Non-pigmented ciliary epithelial cell (primary cell): ENCODE data around the gene B4GALNT3.
"Not testable (repeated sequence)": the region's sequence is repeated elsewhere in the genome, so short reads cannot be mapped to it uniquely, and the experiment has no call there.

Experiments
- DNase-seq: peaks from one replicate; pipeline ENCODE4 v3.0.0-alpha.2; 2010; ENCODE audit warnings: low read depth

The B4GALNT3 gene

GRCh38 chr12:575948-576614 lies 116.3 kb downstream of the B4GALNT3 start:
- DNase-seq = no peak

- DNase-seq = no peak
Observed at GRCh38 chr12:576615-577110, 116.9 kb downstream of the B4GALNT3 start.

GRCh38 chr12:577994-578747 lies 118.4 kb downstream of the B4GALNT3 start:
- not testable (repeated sequence) for DNase-seq

- DNase-seq = no peak
Observed at GRCh38 chr12:578748-579419, 119.1 kb downstream of the B4GALNT3 start.

GRCh38 chr12:579420-580110 lies 119.8 kb downstream of the B4GALNT3 start:
- no peak for DNase-seq

DNA sequence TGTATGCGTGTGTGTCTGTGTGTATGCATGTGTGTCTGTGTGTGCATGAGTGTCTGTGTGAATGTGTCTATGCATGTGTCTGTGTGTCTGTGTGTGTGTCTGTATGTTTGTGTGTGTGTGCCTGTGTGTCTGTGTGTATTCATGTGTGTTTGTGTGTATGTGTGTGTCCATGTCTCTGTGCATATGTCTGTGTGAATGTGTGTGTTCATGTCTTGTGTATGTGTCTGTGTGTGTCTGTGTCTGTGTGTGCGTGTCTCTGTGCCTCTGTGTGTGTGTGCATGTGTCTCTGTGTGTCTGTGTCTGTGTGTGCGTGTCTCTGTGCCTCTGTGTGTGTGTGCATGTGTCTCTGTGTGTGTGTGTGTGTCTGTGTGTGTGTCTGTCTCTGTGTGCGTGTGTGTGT lies 121.1 kb downstream of the B4GALNT3 start:
- no peak for DNase-seq

DNA sequence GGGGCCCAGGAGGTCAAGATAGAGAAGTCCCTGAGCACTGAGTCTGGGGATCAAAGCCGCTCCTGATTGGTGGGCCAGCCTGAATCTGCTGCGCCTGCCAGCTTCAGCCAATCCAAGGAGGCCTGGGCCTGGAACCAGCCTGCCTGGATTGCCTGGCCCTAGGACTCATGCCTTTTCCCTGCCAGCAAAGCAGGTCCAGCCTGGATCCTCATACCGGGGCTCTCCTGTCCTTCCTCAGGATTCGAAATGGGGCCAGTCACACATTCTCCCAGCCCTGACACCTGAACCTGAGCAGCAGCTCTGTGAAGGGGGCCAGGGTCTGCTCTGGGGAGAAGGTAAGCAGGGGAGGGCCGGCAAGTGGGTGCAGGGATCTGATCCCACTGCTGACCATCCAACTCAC lies 121.6 kb downstream of the B4GALNT3 start:
- no peak for DNase-seq

DNA sequence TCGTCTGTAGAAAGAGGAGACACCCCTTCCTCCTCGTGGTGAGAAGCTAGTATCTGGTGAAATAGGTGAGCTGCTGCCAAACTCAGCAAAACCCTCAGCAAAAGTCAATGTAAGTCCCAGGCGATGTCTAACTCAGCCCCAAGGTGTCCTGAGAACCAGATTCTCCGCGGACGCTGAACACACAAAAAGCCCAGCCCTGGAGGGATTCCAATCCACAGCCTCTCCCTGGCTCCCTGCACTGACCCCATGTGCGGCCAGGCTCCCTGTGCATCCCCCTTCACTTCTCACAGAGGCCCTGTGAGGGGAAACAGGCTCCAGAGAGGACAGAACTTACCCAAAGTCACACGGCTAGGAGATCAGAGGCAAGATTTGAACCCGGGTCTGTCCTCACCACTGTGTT lies 122.0 kb downstream of the B4GALNT3 start:
- no peak for DNase-seq

- no peak for DNase-seq
Observed at GRCh38 chr12:583251-583869, 123.6 kb downstream of the B4GALNT3 start.

DNA sequence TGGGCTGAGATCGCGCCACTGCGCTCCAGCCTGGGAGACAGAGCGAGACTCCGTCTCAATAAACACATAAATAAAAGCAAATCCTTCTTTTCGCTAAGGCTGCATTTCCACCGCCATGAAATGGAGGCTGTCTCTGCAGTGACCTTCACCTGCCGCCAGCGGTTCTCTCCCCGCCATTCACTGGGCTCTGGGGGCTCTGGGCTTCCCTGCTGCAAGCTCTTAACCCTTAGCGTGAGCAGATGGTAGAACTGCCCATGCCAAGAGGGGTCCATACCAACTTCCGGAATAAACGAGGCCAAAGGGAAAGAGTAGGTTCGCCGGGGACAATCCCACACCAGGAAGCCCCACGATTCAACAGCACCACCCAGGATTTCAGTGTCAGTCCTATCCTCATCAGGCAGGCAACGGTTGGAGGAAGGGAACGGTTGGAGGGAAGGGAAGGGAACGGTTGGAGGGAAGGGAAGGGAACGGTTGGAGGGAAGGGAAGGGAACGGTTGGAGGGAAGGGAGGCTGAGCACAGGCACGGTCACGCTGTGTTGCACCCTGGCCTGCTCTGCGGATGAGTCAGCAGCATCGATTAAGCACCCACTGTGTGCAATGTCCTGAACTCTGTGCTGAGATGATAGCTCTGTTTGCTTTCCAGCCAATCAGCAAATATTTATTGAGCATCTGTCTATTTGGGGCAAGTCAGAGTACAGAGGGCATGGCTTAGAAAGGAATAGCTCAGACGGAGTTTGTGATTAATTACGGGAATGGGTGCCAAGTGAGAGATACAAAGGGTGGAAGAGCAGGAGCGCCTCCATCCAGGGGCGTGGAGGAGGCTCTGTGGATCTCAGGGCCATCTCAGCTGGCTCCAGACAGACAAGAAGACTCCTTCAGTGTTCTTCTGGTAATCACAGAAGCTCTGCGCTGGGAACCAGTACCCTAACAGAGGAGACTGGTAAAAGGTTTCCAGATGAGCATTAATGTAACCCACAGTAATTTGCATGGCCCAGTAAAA lies 125.6 kb downstream of the B4GALNT3 start:
- DNase-seq = no peak

DNA sequence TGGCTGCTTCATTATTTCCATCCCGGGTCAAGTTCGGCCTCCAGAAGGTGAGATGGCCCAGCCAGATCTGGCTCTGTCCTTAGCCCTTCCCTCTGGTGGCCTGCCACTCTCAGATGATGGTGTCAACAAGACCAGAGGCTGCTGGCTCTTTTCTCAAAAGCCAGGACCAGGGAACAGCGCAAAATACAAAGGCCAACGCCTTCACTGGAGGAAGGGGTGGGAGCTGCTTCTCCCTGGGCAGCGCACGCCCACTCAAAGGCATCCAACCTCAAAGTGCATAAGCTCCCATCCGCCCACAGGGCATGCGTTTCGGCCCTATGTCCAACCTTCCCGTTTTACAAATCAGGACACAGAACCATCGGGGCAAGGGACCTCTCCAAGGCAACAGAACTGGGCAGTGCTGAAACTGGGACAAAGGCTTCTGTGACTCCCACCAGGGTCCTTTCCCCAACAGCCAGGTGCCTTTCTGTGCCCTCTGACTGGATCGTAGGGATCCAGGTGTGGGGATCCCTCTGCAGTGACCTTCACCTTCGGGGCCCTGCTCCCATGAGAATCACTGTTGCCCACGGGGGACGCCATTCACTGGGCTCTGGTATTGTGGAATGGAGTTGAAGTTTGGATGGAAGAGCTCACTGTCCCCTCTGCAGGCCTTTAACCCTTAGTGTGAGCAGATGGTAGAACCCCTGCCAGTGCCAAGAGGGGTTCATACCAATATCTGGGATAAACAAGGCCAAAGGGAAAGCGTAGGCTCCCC lies 126.8 kb downstream of the B4GALNT3 start:
- no peak for DNase-seq

DNA sequence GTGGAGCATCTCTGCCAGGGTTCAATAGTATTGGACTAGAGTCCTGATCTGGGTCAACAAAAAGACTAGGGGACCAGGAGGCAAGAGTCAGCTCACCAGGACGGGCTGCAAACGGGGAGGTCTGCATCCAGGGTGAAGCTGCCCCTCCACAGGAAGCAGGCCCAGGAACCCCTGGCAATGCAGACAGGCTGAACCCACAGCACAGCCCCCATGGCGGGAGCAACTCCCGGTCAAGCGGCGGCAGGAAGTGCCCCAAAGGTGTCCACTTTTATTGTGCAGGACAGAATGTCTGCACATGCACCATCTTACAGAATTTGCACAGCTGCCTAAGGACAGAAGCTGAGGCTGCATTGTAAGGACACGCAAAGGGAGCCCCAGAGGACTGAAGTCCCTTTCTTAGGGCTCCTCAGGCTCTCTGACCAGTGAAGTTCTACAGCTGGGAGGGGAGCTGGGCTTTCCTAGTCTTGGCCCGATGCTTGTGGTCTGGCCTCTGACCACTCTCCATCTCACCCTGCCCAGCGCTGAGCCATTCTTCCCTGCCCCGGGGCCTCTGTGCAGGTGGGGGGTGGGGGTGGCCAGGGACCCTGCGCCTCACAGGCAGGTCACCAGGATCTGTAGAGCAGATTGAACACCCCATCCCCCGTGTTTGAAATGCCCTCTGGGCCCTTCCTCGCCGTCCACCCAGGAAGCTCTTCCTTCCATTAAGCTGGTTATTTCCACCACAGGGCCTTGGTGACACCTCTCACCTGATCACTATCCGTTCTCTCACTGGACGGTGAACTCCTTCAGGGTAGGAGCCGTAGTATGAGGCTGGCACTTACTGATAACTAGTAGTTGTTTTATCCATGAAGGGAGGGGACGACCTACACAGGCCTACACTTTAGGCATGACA lies 127.6 kb downstream of the B4GALNT3 start:
- DNase-seq = no peak

GRCh38 chr12:588024-588322 lies 128.2 kb downstream of the B4GALNT3 start:
- no peak for DNase-seq

DNA sequence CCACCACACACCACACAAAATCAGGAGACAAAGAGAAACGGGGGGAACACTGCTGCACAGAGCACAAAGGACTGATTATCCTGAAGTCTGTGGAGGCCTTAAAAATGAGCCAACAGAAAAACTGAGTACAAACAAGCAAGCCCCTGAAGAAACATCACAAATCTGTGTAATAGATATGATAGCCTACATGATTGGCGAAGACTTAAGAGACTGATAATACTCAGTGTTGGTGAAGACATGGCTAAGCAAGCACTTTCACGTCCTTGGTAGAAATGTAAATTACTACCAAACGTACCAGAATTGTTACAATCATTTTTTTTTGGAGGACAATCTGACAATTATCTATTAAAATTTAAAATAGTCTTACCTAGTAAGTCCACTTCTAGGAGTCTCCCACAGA lies 128.9 kb downstream of the B4GALNT3 start:
- DNase-seq = no peak

GRCh38 chr12:590206-590750 lies 130.5 kb downstream of the B4GALNT3 start:
- DNase-seq = no peak

DNA sequence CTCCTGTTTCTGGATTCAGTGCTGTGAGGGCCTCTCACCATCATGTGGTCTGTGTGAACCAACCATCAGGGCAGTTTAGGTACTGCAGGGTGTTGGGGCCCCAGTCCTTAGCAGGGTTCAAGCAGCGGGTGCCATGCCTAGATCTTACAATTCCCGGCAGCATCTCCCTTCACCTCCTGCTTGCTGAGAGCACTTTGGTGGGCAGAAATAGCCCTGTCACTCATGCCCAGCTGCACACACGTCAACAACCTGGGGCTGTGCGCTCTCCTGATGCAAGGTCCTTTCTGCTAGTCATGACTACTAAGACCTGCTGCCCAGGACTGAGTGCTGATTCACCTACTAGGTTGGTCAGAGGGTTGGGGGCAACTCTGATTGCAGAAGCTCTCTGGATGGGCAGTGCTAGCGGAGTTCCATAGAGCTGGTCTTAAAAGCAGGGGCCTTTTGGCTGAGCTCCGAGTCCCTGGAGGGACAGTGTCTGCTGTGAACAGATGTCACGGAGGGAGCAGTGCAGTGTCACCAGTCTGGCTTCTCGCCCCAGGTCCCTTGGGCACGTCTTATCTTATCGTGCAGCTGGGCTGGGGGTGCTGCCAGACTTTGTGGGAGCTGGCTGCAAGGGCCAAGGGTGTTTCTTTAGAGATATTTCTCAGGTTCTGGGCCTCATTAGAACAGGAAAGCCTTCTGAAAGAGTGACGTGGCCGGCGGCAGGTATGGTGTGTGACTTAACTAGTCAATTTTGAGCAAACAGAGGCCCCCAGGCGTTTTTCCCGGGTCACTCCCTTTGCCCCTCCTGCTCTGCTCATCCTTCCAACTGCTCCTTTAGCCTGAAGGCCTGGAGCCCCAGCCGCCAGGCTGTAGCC lies 131.7 kb downstream of the B4GALNT3 start:
- DNase-seq = no peak

- no peak for DNase-seq
Observed at GRCh38 chr12:592024-592505, 132.3 kb downstream of the B4GALNT3 start.
